Stomach (tissue), 9 donors: ENCODE measurements around the gene SUMO3. TPM values are rescaled to one million over a fixed set of nuclear protein-coding genes. Genes with fewer than 3 reads are reported as not detected.

Experiments used
- DNase-seq, 2 donors: peaks; one replicate each; pipeline versions ENCODE4 v3.0.0 to v3.0.0-alpha.2; 2013 to 2019
- H3K27ac ChIP-seq, 5 donors: fragments of 200-600 bp in 4 of 5; sonication (generic) in 4 of 5; one replicate each; pipeline ENCODE4 v1.5.1; 2013 to 2019; ENCODE audit warnings: mild to moderate bottlenecking in 1 of 5, moderate library complexity in 1 of 5
- H3K27me3 ChIP-seq, 3 donors: fragments of 200-600 bp; sonication (generic); one replicate each; pipeline ENCODE4 v1.5.1; 2017 to 2019; ENCODE audit warnings: mixed run types in 1 of 3
- H3K36me3 ChIP-seq, 4 donors: fragments of 200-600 bp; sonication (generic); 1 replicate in 3 of 4; 2 replicates in 1 of 4; pipeline ENCODE4 v1.5.1; 2016 to 2019
- H3K4me1 ChIP-seq, 4 donors: fragments of 200-600 bp; sonication (generic); one replicate each; pipeline ENCODE4 v1.5.1; 2016 to 2019
- H3K4me3 ChIP-seq, 4 donors: fragments of 200-600 bp; sonication (generic) in 3 of 4; one replicate each; pipeline ENCODE4 v1.5.1; 2016 to 2019; ENCODE audit warnings: mild to moderate bottlenecking in 1 of 4
- H3K9me3 ChIP-seq, 4 donors: fragments of 200-600 bp; sonication (generic); one replicate each; pipeline ENCODE4 v1.5.1; 2016 to 2019
- CTCF ChIP-seq, 7 experiments: fragments of 450-650 bp in 4 of 7; fragments of 200-600 bp in 3 of 7; sonication (generic) in 3 of 7; IDR thresholded peaks; one replicate each; pipeline ENCODE4 v1.5.1; 2016 to 2019; ENCODE audit warnings: antibody characterized with exemption in 7 of 7, control low read depth in 2 of 7, mild to moderate bottlenecking in 1 of 7
- EP300 ChIP-seq: sonication (generic); formaldehyde crosslinking; IDR thresholded peaks from one replicate; pipeline ENCODE4 v1.6.1; 2017; ENCODE audit warnings: antibody characterized with exemption
- POLR2A ChIP-seq, 4 donors: fragments of 450-650 bp; IDR thresholded peaks; one replicate each; pipeline ENCODE4 v1.6.1; 2016; ENCODE audit warnings: antibody characterized with exemption in 4 of 4, control low read depth in 2 of 4, mild to moderate bottlenecking in 1 of 4, moderate library complexity in 1 of 4
- POLR2AphosphoS5 ChIP-seq, 3 donors: sonication (generic); formaldehyde crosslinking; IDR thresholded peaks; one replicate each; pipeline ENCODE4 v1.6.1; 2016; ENCODE audit warnings: antibody characterized with exemption in 3 of 3
- WGBS, 5 donors: extraction: QIAGEN DNeasy Blood & Tissue Kit in 3 of 5; methylation state at CpG; one replicate each; pipeline versions ENCODE4 v1.1.5 to v1.1.7; 2013 to 2018; 5-methylcytosine and 5-hydroxymethylcytosine counted together
- intact Hi-C: fragments of 100-400 bp; cut with DNase I; formaldehyde crosslinking; loops from one replicate; pipeline ENCODE4 v1.15.1; 2023; ENCODE audit warnings: low total_unique reads
- polyA plus RNA-seq, 3 donors: library from polyadenylated mRNA; stranded (reverse); fragments of 200-250 nt; gene quantifications; one replicate each; pipeline ENCODE4 v1.2.3, GENCODE V29; 2013
- total RNA-seq, 5 donors: library from RNA; depleted of rRNA; stranded (reverse); fragments of >200 nt; gene quantifications; one replicate each; pipeline versions ENCODE4 v1.1.0 to v1.2.3, GENCODE V29; 2014 to 2016
- donor health status: healthy with polysubstance abuse.
- donor health status: Bipolar disorder and iron deficiency.
- donor health status: healthy.

Gene SUMO3
- total and polyA plus RNA-seq, 8 donors: 29.5 to 95.9 (median 55.8) TPM

- WGBS, 5 donors: 56 to 63% (median 57%) methylated on average over 21 of the region's 21 CpGs
- intact Hi-C loops: no loop called here
- no peak for TF ChIP-seq POLR2AphosphoS5 (IDR thresholded peaks at IDR 0.05)
- no peak for TF ChIP-seq EP300
- peak in 1 of 7 experiments; percentile 14 for TF ChIP-seq CTCF (IDR thresholded peaks at IDR 0.05)
- no peak for TF ChIP-seq POLR2A (IDR thresholded peaks at IDR 0.05)
- peaks cover 0 to 17% (median 4%) of the 10 kb centered on the region in 3 donors for H3K27me3 ChIP-seq
- H3K9me3 ChIP-seq: no peaks in the 10 kb centered on the region
- no peak overlapping the region for H3K27ac ChIP-seq
- peaks cover 5 to 15% (median 14%) of the 10 kb centered on the region in 4 donors for H3K4me1 ChIP-seq
- no peak overlapping the region for H3K4me3 ChIP-seq
- H3K36me3 ChIP-seq: no peaks in the 10 kb centered on the region
- peak in 1 of 2 donors; percentile 62 for DNase-seq
Measured at GRCh38 chr21:44761011-44761729, 56.7 kb downstream of the SUMO3 start.

DNA sequence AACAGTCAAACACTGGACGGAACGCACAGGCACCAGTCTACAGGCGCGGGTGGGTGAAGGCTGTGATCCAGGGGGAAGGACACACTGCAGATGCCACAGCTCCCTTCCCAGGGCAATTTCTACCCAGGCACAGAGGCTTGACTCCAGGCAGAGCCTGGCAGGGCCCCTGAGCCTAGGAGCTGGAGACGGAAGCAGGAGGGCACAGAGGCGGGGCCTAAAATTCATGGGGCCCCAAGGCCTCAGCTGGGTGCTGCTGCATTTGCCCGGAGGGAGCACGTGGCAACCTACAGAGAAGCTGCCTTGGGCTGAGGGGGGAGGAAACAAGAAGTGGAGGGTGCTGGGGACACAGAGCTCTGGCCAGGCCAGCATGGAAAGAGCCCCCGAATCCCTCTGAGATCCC, 57.5 kb downstream of the SUMO3 start:
- intact Hi-C loops: no loop called here
- no peak for TF ChIP-seq POLR2A (IDR thresholded peaks at IDR 0.05)
- no peak for TF ChIP-seq POLR2AphosphoS5 (IDR thresholded peaks at IDR 0.05)
- no peak for TF ChIP-seq EP300
- TF ChIP-seq CTCF (IDR thresholded peaks at IDR 0.05): no peak
- Histone ChIP-seq H3K27ac (no peak overlapping the region), H3K4me3 (no peak overlapping the region), H3K4me1 (peaks cover 0 to 9% (median 7%) of the 10 kb centered on the region in 4 donors), H3K27me3 (peaks cover 0 to 17% (median 4%) of the 10 kb centered on the region in 3 donors), H3K36me3 (no peaks in the 10 kb centered on the region), H3K9me3 (no peaks in the 10 kb centered on the region)
- DNase-seq: peak in 1 of 2 donors; percentile 9
- 80 to 88% (median 86%) methylated on average over 8 to 9 of the region's 9 CpGs for WGBS, 5 donors

DNA sequence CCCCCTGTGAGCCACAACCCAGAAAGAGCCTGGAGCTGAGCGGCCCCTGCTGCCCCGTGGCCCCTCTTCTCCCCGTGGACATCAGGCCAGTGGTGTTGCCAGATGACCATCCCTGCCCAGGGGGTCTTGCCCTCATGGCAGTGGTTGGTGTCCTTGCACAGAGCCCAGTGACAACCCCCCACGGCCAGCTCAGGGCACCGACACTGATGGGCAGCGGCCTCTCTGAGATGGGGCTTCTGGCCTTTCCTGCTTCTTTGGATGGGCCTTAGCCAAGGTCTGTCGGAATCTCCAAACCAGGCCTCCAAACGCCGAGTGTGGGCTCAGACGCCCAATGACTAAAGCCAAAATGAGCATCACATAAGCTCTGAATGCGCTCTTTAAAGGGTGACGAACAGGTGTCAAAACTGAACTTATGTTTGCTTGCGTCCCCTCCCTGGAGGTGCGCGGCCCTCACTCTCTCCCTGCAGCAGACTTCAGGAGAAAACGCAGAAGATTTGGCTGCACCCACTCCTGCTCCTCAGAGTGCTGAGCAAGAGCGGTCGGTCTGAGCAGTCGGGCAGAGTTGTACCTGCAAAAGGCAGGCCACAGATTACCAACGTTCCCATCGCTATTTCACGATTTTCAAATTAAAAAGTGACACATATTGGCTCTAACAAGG, 58.1 kb downstream of the SUMO3 start:
- Histone ChIP-seq H3K27me3 (peaks cover 0 to 17% (median under 1%) of the 10 kb centered on the region in 3 donors), H3K4me1 (peaks cover 0 to 3% (median 2%) of the 10 kb centered on the region in 4 donors), H3K36me3 (no peaks in the 10 kb centered on the region), H3K4me3 (no peak overlapping the region), H3K9me3 (peaks cover 0 to 5% (median 0%) of the 10 kb centered on the region in 4 donors), H3K27ac (no peak overlapping the region)
- intact Hi-C loops: no loop called here
- peak in 1 of 2 donors; percentile 9 for DNase-seq
- TF ChIP-seq POLR2AphosphoS5 (IDR thresholded peaks at IDR 0.05) (no peak), POLR2A (IDR thresholded peaks at IDR 0.05) (no peak), CTCF (IDR thresholded peaks at IDR 0.05) (no peak), EP300 (no peak)
- 84 to 94% (median 90%) methylated on average over 19 to 22 of the region's 22 CpGs for WGBS, 5 donors

- Histone ChIP-seq H3K9me3 (peaks cover 0 to 9% (median 0%) of the 10 kb centered on the region in 4 donors), H3K4me1 (no peaks in the 10 kb centered on the region), H3K36me3 (no peaks in the 10 kb centered on the region), H3K27ac (no peak overlapping the region), H3K27me3 (peaks cover 0 to 17% (median 0%) of the 10 kb centered on the region in 3 donors), H3K4me3 (no peak overlapping the region)
- WGBS, 5 donors: 64 to 69% (median 67%) methylated on average over 3 to 26 of the region's 26 CpGs
- intact Hi-C loops: no loop called here
- peak in 1 of 2 donors; percentile 17 for DNase-seq
- TF ChIP-seq POLR2A (IDR thresholded peaks at IDR 0.05): no peak
- TF ChIP-seq CTCF (IDR thresholded peaks at IDR 0.05): no peak
- TF ChIP-seq EP300: no peak
- no peak for TF ChIP-seq POLR2AphosphoS5 (IDR thresholded peaks at IDR 0.05)
Measured at GRCh38 chr21:44758781-44759627, 58.9 kb downstream of the SUMO3 start.
